Activated CD4-positive, alpha-beta T cell treated with anti-CD3 and anti-CD28 coated beads, Interleukin-2, amount 10 ng/mL, durations not matched to agents 24 days and 14 days (primary cell): Measurements from ENCODE around the gene RPL4. TPM values are rescaled to one million over a fixed set of nuclear protein-coding genes. Genes with fewer than 3 reads are reported as not detected.
"Not testable (repeated sequence)": the region's sequence is repeated elsewhere in the genome, so short reads cannot be mapped to it uniquely, and the experiment has no call there.

Source experiments
- DNase-seq: peaks from one replicate; pipeline ENCODE4 v3.0.0; 2022
- H3K27ac Mint-ChIP-seq: one replicate; pipeline ENCODE4 v1.8.0; 2022; ENCODE audit warnings: mild to moderate bottlenecking, mixed read lengths
- H3K27me3 Mint-ChIP-seq: one replicate; pipeline ENCODE4 v1.8.0; 2022; ENCODE audit warnings: mixed read lengths
- H3K36me3 Mint-ChIP-seq: one replicate; pipeline ENCODE4 v1.8.0; 2022; ENCODE audit warnings: low read depth, mild to moderate bottlenecking, mixed read lengths
- H3K4me1 Mint-ChIP-seq: one replicate; pipeline ENCODE4 v1.8.0; 2021; ENCODE audit warnings: mixed read lengths
- H3K4me3 Mint-ChIP-seq: one replicate; pipeline ENCODE4 v1.8.0; 2022; ENCODE audit warnings: mild to moderate bottlenecking, moderate library complexity, mixed read lengths
- H3K9me3 Mint-ChIP-seq: one replicate; pipeline ENCODE4 v1.8.0; 2021; ENCODE audit warnings: mixed read lengths
- intact Hi-C: fragments of 100-400 bp; cut with micrococcal nuclease; formaldehyde crosslinking; loops from one replicate; pipeline ENCODE4 v1.15.1; 2023
- total RNA-seq: library from RNA; stranded (reverse); gene quantifications from 2 replicates; pipeline ENCODE4 v1.2.3, GENCODE V29; 2022

Gene RPL4
- total RNA-seq, 1 donor from 2014 or later: 3,393 TPM

- H3K27ac Mint-ChIP-seq: peak overlapping the region; percentile 85
- intact Hi-C loops: loop anchor here (10.0 kb wide), 1 partner anchor 1772 kb away; the partner anchor contains the start of gene FEM1B
- H3K9me3 Mint-ChIP-seq: no peaks in the 10 kb centered on the region
- H3K27me3 Mint-ChIP-seq: no peaks in the 10 kb centered on the region
- DNase-seq: no peak
- peak overlapping the region; percentile 92 for H3K4me3 Mint-ChIP-seq
- peaks cover 52% of the 10 kb centered on the region for H3K4me1 Mint-ChIP-seq
- H3K36me3 Mint-ChIP-seq: peaks cover 74% of the 10 kb centered on the region
Measured at GRCh38 chr15:66502491-66502890, 2.2 kb downstream of the RPL4 start.

- not testable (repeated sequence) for DNase-seq, H3K27me3 Mint-ChIP-seq, H3K9me3 Mint-ChIP-seq
- H3K27ac Mint-ChIP-seq: peak overlapping the region; percentile 57
- intact Hi-C loops: loop anchor here (10.0 kb wide), 1 partner anchor 1774 kb away; the partner anchor contains the start of gene FEM1B
- peaks cover 44% of the 10 kb centered on the region for H3K4me1 Mint-ChIP-seq
- peak overlapping the region; percentile 18 for H3K4me3 Mint-ChIP-seq
- peaks cover 87% of the 10 kb centered on the region for H3K36me3 Mint-ChIP-seq
Measured at GRCh38 chr15:66500346-66500745, 4.3 kb downstream of the RPL4 start.

- DNase-seq: peak; percentile 69
- Mint-ChIP-seq H3K4me1 (peaks cover 50% of the 10 kb centered on the region), H3K9me3 (no peaks in the 10 kb centered on the region), H3K36me3 (peaks cover 89% of the 10 kb centered on the region), H3K4me3 (peak overlapping the region; percentile 95), H3K27me3 (no peaks in the 10 kb centered on the region), H3K27ac (peak overlapping the region; percentile 97)
- intact Hi-C loops: no loop called here
Measured at GRCh38 chr15:66498501-66499386, 5.9 kb downstream of the RPL4 start.

GRCh38 chr15:66497502-66498455 lies 6.9 kb downstream of the RPL4 start, which contains the start of gene SNAPC5:
Gene SNAPC5, minus strand, starts transcription at chr15:66497762. Its CDS starts 31 bp downstream, at chr15:66497731.
- Mint-ChIP-seq H3K27me3 (no peaks in the 10 kb centered on the region), H3K4me3 (peak within 1 kb of the TSS; percentile 95), H3K4me1 (peaks cover 47% of the 10 kb centered on the region), H3K9me3 (no peaks in the 10 kb centered on the region), H3K36me3 (peaks cover 87% of the 10 kb centered on the region), H3K27ac (peak within 1 kb of the TSS; percentile 97)
- intact Hi-C loops: loop anchor here (1.0 to 2.0 kb wide), 4 partner anchors 25 to 203 kb away; partner anchors contain the start of genes MAP2K1 and TIPIN
- peak; percentile 100 for DNase-seq

GRCh38 chr15:66496951-66497501 lies 7.6 kb downstream of the RPL4 start:
- Mint-ChIP-seq H3K9me3 (no peaks in the 10 kb centered on the region), H3K4me3 (peak overlapping the region; percentile 95), H3K27ac (peak overlapping the region; percentile 97), H3K27me3 (no peaks in the 10 kb centered on the region), H3K36me3 (peaks cover 84% of the 10 kb centered on the region), H3K4me1 (peaks cover 42% of the 10 kb centered on the region)
- intact Hi-C loops: loop anchor here (1.0 to 2.0 kb wide), 4 partner anchors 24 to 203 kb away; partner anchors contain the start of genes MAP2K1 and TIPIN
- DNase-seq: no peak

GRCh38 chr15:66494262-66494661 lies 10.4 kb downstream of the RPL4 start:
- Mint-ChIP-seq H3K27ac (peak overlapping the region; percentile 27), H3K9me3 (no peaks in the 10 kb centered on the region), H3K4me1 (peaks cover 27% of the 10 kb centered on the region), H3K4me3 (no peak overlapping the region), H3K27me3 (no peaks in the 10 kb centered on the region), H3K36me3 (peaks cover 73% of the 10 kb centered on the region)
- intact Hi-C loops: no loop called here
- DNase-seq: no peak

- H3K27ac Mint-ChIP-seq: no peak overlapping the region
- peaks cover 64% of the 10 kb centered on the region for H3K36me3 Mint-ChIP-seq
- no peak overlapping the region for H3K4me3 Mint-ChIP-seq
- H3K27me3 Mint-ChIP-seq: no peaks in the 10 kb centered on the region
- peaks cover 19% of the 10 kb centered on the region for H3K4me1 Mint-ChIP-seq
- no peak for DNase-seq
- no peaks in the 10 kb centered on the region for H3K9me3 Mint-ChIP-seq
- intact Hi-C loops: no loop called here
Measured at GRCh38 chr15:66491846-66492245, 12.8 kb downstream of the RPL4 start.

- intact Hi-C loops: no loop called here
- H3K27me3 Mint-ChIP-seq: no peaks in the 10 kb centered on the region
- no peak for DNase-seq
- H3K4me3 Mint-ChIP-seq: no peak overlapping the region
- H3K9me3 Mint-ChIP-seq: no peaks in the 10 kb centered on the region
- H3K36me3 Mint-ChIP-seq: peaks cover 64% of the 10 kb centered on the region
- H3K27ac Mint-ChIP-seq: no peak overlapping the region
- H3K4me1 Mint-ChIP-seq: peaks cover 11% of the 10 kb centered on the region
Measured at GRCh38 chr15:66489179-66489791, 15.4 kb downstream of the RPL4 start.

- peaks cover 59% of the 10 kb centered on the region for H3K36me3 Mint-ChIP-seq
Measured at GRCh38 chr15:66488525-66488924, 16.1 kb downstream of the RPL4 start.

GRCh38 chr15:66486887-66487286 lies 17.8 kb downstream of the RPL4 start:
- no peak overlapping the region for H3K27ac Mint-ChIP-seq
- no peak overlapping the region for H3K4me3 Mint-ChIP-seq
- no peaks in the 10 kb centered on the region for H3K9me3 Mint-ChIP-seq
- no peaks in the 10 kb centered on the region for H3K27me3 Mint-ChIP-seq
- DNase-seq: no peak
- H3K36me3 Mint-ChIP-seq: peaks cover 60% of the 10 kb centered on the region
- peaks cover 14% of the 10 kb centered on the region for H3K4me1 Mint-ChIP-seq
- intact Hi-C loops: no loop called here

More at GRCh38 chr15:66488525-66488924, 16.1 kb downstream of the RPL4 start:
- Mint-ChIP-seq H3K27ac (no peak overlapping the region), H3K27me3 (no peaks in the 10 kb centered on the region), H3K4me3 (no peak overlapping the region), H3K9me3 (no peaks in the 10 kb centered on the region), H3K4me1 (peaks cover 8% of the 10 kb centered on the region)
- intact Hi-C loops: no loop called here
- DNase-seq: no peak

- intact Hi-C loops: no loop called here
- Mint-ChIP-seq H3K9me3 (no peaks in the 10 kb centered on the region), H3K4me3 (no peak overlapping the region), H3K36me3 (peaks cover 59% of the 10 kb centered on the region), H3K27me3 (no peaks in the 10 kb centered on the region), H3K27ac (no peak overlapping the region), H3K4me1 (peaks cover 11% of the 10 kb centered on the region)
- no peak for DNase-seq
Measured at GRCh38 chr15:66484539-66485112, 20.0 kb downstream of the RPL4 start.

- Mint-ChIP-seq H3K27ac (peak overlapping the region; percentile 22), H3K36me3 (peaks cover 58% of the 10 kb centered on the region), H3K9me3 (no peaks in the 10 kb centered on the region), H3K4me3 (no peak overlapping the region), H3K4me1 (peaks cover 18% of the 10 kb centered on the region), H3K27me3 (no peaks in the 10 kb centered on the region)
- no peak for DNase-seq
- intact Hi-C loops: no loop called here
Measured at GRCh38 chr15:66483131-66483566, 21.5 kb downstream of the RPL4 start.
